Liver (tissue), 9 donors: Measurements from ENCODE around the gene ST6GALNAC5. TPM values are rescaled to one million over a fixed set of nuclear protein-coding genes. Genes with fewer than 3 reads are reported as not detected.
"Not testable (repeated sequence)": the region's sequence is repeated elsewhere in the genome, so short reads cannot be mapped to it uniquely, and the experiment has no call there.

Experiments used
- DNase-seq: peaks from one replicate; pipeline ENCODE4 v3.0.0-alpha.2; 2017; ENCODE audit warnings: low spot score
- H3K27ac ChIP-seq, 2 donors: one replicate each; pipeline ENCODE4 v1.7.0; 2013; ENCODE audit warnings: inconsistent platforms in 2 of 2, low read length in 2 of 2, control low read depth in 1 of 2, low read depth in 1 of 2, mild to moderate bottlenecking in 1 of 2
- H3K27me3 ChIP-seq, 4 donors: one replicate each; pipeline versions ENCODE4 v1.6.1 to v1.7.0; 2013; ENCODE audit warnings: low read length in 3 of 4, inconsistent platforms in 1 of 4, mild to moderate bottlenecking in 1 of 4, moderate library complexity in 1 of 4; ENCODE audit not compliant: control insufficient read depth in 4 of 4, insufficient read depth in 4 of 4
- H3K36me3 ChIP-seq, 4 donors: one replicate each; pipeline versions ENCODE4 v1.6.1 to v1.7.0; 2013; ENCODE audit warnings: low read length in 3 of 4, mild to moderate bottlenecking in 3 of 4, low read depth in 1 of 4, moderate library complexity in 1 of 4; ENCODE audit not compliant: control insufficient read depth in 4 of 4, insufficient read depth in 3 of 4
- H3K4me1 ChIP-seq, 4 donors: one replicate each; pipeline versions ENCODE4 v1.6.1 to v1.7.0; 2013; ENCODE audit warnings: low read length in 3 of 4, mild to moderate bottlenecking in 3 of 4, moderate library complexity in 1 of 4; ENCODE audit not compliant: control insufficient read depth in 4 of 4, insufficient read depth in 4 of 4
- H3K4me3 ChIP-seq, 3 donors: one replicate each; pipeline versions ENCODE4 v1.6.1 to v1.7.0; 2013; ENCODE audit warnings: low read length in 3 of 3, control low read depth in 1 of 3, low read depth in 1 of 3, mild to moderate bottlenecking in 1 of 3
- H3K9ac ChIP-seq, 2 donors: one replicate each; pipeline ENCODE4 v1.7.0; 2013; ENCODE audit warnings: low read length in 2 of 2, mild to moderate bottlenecking in 2 of 2, moderate library complexity in 2 of 2, control low read depth in 1 of 2, low read depth in 1 of 2
- H3K9me3 ChIP-seq, 4 donors: one replicate each; pipeline versions ENCODE4 v1.6.1 to v1.7.0; 2013; ENCODE audit warnings: low read length in 3 of 4; ENCODE audit not compliant: control insufficient read depth in 4 of 4
- CTCF ChIP-seq: fragments of 150-350 bp; IDR thresholded peaks from 2 replicates; pipeline ENCODE4 v1.5.1; 2017; ENCODE audit warnings: improper control_type of control experiment, low read depth, low read length; ENCODE audit not compliant: missing input control
- FOXA1 ChIP-seq: IDR thresholded peaks from 2 replicates; pipeline ENCODE4 v1.6.1; 2016; ENCODE audit warnings: antibody characterized with exemption
- FOXA2 ChIP-seq: IDR thresholded peaks from 2 replicates; pipeline ENCODE4 v1.6.1; 2016; ENCODE audit warnings: antibody characterized with exemption
- GABPA ChIP-seq, 2 donors: IDR thresholded peaks in 1 of 2; conservative IDR thresholded peaks in 1 of 2; 2 replicates each; pipeline ENCODE4 v1.6.1; 2016; ENCODE audit warnings: antibody characterized with exemption in 2 of 2, mild to moderate bottlenecking in 1 of 2, moderate library complexity in 1 of 2
- HNF4G ChIP-seq: IDR thresholded peaks from 2 replicates; pipeline ENCODE4 v1.6.1; 2016; ENCODE audit warnings: antibody characterized with exemption
- MAX ChIP-seq: IDR thresholded peaks from 2 replicates; pipeline ENCODE4 v1.6.1; 2016; ENCODE audit warnings: antibody characterized with exemption
- NR2F2 ChIP-seq: IDR thresholded peaks from 2 replicates; pipeline ENCODE4 v1.6.1; 2016; ENCODE audit warnings: antibody characterized with exemption
- RAD21 ChIP-seq, 2 donors: IDR thresholded peaks; 2 replicates each; pipeline ENCODE4 v1.6.1; 2016; ENCODE audit warnings: antibody characterized with exemption in 2 of 2, mild to moderate bottlenecking in 2 of 2
- REST ChIP-seq: IDR thresholded peaks from 2 replicates; pipeline ENCODE4 v1.6.1; 2016; ENCODE audit warnings: antibody characterized with exemption, mild to moderate bottlenecking
- RXRA ChIP-seq, 2 donors: IDR thresholded peaks; 2 replicates each; pipeline ENCODE4 v1.6.1; 2017 to 2018; ENCODE audit warnings: antibody characterized with exemption in 2 of 2, mild to moderate bottlenecking in 1 of 2
- TAF1 ChIP-seq: conservative IDR thresholded peaks from 2 replicates; pipeline ENCODE4 v1.6.1; 2016; ENCODE audit warnings: antibody characterized with exemption, mild to moderate bottlenecking
- ZBTB33 ChIP-seq: IDR thresholded peaks from 2 replicates; pipeline ENCODE4 v1.6.1; 2016; ENCODE audit warnings: antibody characterized with exemption
- WGBS: extraction: QIAGEN DNeasy Blood & Tissue Kit; methylation state at CpG from one replicate; pipeline ENCODE4 v1.1.7; 2013; 5-methylcytosine and 5-hydroxymethylcytosine counted together
- polyA plus RNA-seq, 2 donors: library from polyadenylated mRNA; stranded (reverse) in 1 of 2; unstranded in 1 of 2; fragments of 200-250 nt in 1 of 2; fragments of >200 nt in 1 of 2; fragmentation: Nextera tagmentation in 1 of 2; extraction: Ambion mirVana in 1 of 2; gene quantifications; one replicate each; pipeline versions ENCODE4 v1.2.1 to v1.2.3, GENCODE V29; 2013 to 2015
- total RNA-seq, 2 donors: library from RNA; depleted of rRNA; stranded (reverse); fragments of >200 nt; gene quantifications; one replicate each; pipeline ENCODE4 v1.2.3, GENCODE V29; 2014
- donor health status: healthy.
- donor health status: healthy.
- donor health status: healthy.
- donor health status: healthy.
- donor health status: healthy.

ST6GALNAC5 gene
- total and polyA plus RNA-seq, 4 donors, result 0.09 to 0.17 TPM; not detected in 2

DNA sequence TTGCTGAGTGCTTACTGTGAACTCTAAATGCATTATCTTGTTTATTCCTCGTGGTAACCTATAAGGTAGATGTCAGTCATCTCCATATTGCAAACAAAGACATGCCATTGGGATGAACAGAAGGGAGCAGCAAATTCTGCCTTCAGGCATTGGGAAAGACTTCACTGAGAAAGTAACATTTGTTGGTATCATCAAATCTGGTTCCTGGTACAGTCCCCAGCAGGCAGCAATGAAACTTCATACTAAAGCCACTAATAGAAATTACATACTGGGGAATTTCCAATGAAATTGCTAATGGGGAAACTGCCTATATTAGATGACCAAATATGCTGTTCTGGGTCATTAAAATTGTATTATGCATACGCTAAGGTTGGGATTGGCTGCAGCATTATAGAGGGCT is 47.3 kb upstream of the ST6GALNAC5 start:
- no peak overlapping the region for H3K9ac ChIP-seq
- no peak for TF ChIP-seq ZBTB33
- TF ChIP-seq RXRA (IDR thresholded peaks at IDR 0.05), result no peak
- no peak for TF ChIP-seq HNF4G
- TF ChIP-seq RAD21 (IDR thresholded peaks at IDR 0.05), result no peak
- no peak for TF ChIP-seq TAF1
- TF ChIP-seq FOXA1, result no peak
- TF ChIP-seq CTCF, result no peak
- TF ChIP-seq MAX, result no peak
- no peak for TF ChIP-seq FOXA2
- TF ChIP-seq REST, result no peak
- no peak for TF ChIP-seq GABPA (IDR thresholded peaks at IDR 0.05 in 1 of 2, conservative IDR thresholded peaks at IDR 0.05 in 1 of 2)
- TF ChIP-seq NR2F2, result no peak
- no peaks in the 10 kb centered on the region for H3K27me3 ChIP-seq
- 63% methylated on average over 2 of the region's 2 CpGs for WGBS
- no peaks in the 10 kb centered on the region for H3K36me3 ChIP-seq
- no peak overlapping the region for H3K27ac ChIP-seq
- no peak overlapping the region for H3K4me3 ChIP-seq
- H3K4me1 ChIP-seq, result no peaks in the 10 kb centered on the region
- no peaks in the 10 kb centered on the region for H3K9me3 ChIP-seq
- no peak for DNase-seq

GRCh38 chr1:76822961-76823360 is 44.3 kb upstream of the ST6GALNAC5 start:
- H3K9me3 ChIP-seq, H3K4me3 ChIP-seq, H3K4me1 ChIP-seq, H3K27ac ChIP-seq, H3K27me3 ChIP-seq, H3K36me3 ChIP-seq, H3K9ac ChIP-seq, DNase-seq: not testable (repeated sequence)
